Measurements from ENCODE around the gene TBX18.

- TF ChIP-seq CTCF (IDR thresholded peaks at IDR 0.05) (no peak), ZNF416 (CRISPR knock-in tag; IDR thresholded peaks at IDR 0.05) (no peak), ETV6 (CRISPR knock-in tag; IDR thresholded peaks at IDR 0.05) (no peak), IRF2 (CRISPR knock-in tag; IDR thresholded peaks at IDR 0.05; ENCODE audit: borderline replicate concordance, low read depth) (no peak), NFYB (CRISPR knock-in tag; conservative IDR thresholded peaks at IDR 0.05; ENCODE audit: low read depth) (no peak), SMAD3 (CRISPR knock-in tag; IDR thresholded peaks at IDR 0.05; ENCODE audit: borderline replicate concordance) (no peak), KAT7 (CRISPR knock-in tag; IDR thresholded peaks at IDR 0.05; ENCODE audit: borderline replicate concordance) (no peak), HMGXB4 (CRISPR knock-in tag; IDR thresholded peaks at IDR 0.05) (no peak), E2F1 (CRISPR knock-in tag; IDR thresholded peaks at IDR 0.05) (no peak), JUN (CRISPR knock-in tag; IDR thresholded peaks at IDR 0.05) (no peak), ATF2 (CRISPR knock-in tag; IDR thresholded peaks at IDR 0.05; ENCODE audit: borderline replicate concordance, low read depth) (no peak)
These were observed 90.0 kb downstream of the TBX18 start for GRCh38 chr6:84674395-84674794.

Measured in WTC11 (cell line).